ENCODE measurements around the gene SLC39A6.
A peak's percentile ranks its signal among the peaks of the same experiment; 100 is the strongest.
"Not testable (repeated sequence)": the region's sequence is repeated elsewhere in the genome, so short reads cannot be mapped to it uniquely, and the experiment has no call there.

The SLC39A6 gene, protein sequence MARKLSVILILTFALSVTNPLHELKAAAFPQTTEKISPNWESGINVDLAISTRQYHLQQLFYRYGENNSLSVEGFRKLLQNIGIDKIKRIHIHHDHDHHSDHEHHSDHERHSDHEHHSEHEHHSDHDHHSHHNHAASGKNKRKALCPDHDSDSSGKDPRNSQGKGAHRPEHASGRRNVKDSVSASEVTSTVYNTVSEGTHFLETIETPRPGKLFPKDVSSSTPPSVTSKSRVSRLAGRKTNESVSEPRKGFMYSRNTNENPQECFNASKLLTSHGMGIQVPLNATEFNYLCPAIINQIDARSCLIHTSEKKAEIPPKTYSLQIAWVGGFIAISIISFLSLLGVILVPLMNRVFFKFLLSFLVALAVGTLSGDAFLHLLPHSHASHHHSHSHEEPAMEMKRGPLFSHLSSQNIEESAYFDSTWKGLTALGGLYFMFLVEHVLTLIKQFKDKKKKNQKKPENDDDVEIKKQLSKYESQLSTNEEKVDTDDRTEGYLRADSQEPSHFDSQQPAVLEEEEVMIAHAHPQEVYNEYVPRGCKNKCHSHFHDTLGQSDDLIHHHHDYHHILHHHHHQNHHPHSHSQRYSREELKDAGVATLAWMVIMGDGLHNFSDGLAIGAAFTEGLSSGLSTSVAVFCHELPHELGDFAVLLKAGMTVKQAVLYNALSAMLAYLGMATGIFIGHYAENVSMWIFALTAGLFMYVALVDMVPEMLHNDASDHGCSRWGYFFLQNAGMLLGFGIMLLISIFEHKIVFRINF

DNA sequence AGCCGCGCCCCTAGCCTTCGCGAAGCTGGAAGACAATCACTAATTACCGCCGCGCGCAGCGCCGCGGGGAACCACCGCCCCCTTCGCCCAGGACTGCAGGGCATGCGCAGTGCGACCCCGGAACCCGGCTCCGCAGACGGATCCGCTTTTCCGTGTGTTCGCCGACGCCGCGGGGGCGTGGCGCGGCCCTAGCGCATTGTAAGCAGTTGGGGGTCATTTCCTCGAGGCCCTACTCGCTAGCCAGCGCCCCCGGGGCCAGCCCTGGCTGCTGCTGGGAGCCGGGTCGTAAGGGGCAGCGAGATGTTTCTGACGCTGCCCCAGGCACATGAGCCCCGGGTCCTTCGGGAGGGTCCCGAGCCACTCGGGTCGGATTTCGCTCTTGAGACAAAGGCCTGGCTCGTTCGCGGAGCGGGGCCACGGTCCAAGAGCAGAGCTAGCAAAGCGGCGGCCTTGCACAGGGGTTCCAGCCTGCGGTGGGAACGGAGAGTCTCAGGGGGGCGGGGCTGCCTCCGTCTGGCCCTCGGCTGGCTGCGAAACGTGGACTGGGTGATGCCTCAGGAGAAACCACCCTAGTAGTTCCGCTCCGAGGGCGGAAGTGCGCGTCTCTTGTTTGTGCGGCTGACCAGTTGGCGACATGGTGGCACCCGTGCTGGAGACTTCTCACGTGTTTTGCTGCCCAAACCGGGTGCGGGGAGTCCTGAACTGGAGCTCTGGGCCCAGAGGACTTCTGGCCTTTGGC is at the start of gene SLC39A6, which contains the start of gene ELP2:
Gene SLC39A6, minus strand, starts transcription at position 41 of the 739 bp plus-strand sequence. CDS start 2,333 bp downstream, outside the sequence.
Gene ELP2, plus strand, starts transcription at position 600 of the 739 bp plus-strand sequence. Its CDS starts 35 bp downstream, at position 635.
- peak; percentile 97 for DNase-seq (ENCODE audit: low spot score)

DNA sequence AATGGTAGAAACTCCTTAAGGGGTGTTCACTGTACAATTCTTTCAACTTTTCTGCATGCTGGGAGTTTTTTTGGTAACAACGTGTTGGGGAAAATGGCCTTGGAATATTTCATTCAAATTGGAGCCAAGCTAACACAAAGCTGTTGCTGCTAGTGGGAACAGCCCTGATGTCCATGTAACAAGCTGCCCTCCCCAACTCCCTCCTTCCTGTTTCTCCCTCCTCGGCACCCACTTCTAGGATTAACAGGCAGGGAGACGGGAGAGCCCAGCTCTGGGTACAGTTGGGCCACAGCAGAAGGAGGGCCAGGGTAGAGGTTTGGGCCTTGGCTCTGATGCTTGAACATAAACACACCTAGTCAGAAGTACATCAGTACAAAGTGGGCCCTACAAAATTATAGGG is 48.8 kb upstream of the SLC39A6 start:
- DNase-seq (ENCODE audit: low spot score): no peak

DNA sequence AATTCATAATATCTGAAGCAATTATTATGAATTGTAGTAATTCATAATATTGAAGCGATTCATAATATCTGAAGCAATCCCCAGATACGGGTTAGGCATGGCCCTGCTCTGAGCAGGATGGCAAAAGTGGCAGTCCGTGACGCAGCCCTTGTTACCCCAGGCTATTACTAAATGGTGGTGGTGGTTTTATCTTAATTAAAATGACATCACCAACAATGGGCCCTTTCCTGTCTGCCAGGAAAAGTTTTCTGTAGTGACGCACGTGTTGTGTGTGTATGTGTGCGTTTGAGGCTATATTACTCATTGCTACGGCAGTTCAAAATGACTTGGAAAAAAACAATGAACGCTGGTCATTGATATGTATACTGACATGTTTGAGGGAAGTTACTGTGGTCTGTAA is 47.6 kb upstream of the SLC39A6 start:
- DNase-seq (ENCODE audit: low spot score): no peak

DNA sequence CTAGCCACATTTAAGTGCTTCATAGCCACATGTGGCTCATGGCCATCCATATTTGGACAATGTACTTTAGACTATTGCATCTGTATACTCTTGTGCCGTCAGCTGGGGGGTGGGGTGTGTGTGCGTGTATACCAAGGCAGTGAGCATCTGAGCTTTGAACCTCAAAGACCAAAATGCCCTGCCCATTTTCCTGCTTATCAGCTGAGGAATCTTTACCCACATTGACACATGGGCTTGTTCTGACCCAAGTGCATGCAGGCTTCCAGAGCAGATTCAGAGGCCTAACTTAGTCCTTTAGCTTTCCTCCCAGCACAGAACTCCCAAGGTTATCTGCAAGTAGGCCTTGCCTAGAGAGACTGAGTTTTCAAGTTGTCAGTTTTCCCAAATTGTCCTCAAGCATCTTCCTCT is 47.0 kb upstream of the SLC39A6 start:
- DNase-seq (ENCODE audit: low spot score): no peak

DNA sequence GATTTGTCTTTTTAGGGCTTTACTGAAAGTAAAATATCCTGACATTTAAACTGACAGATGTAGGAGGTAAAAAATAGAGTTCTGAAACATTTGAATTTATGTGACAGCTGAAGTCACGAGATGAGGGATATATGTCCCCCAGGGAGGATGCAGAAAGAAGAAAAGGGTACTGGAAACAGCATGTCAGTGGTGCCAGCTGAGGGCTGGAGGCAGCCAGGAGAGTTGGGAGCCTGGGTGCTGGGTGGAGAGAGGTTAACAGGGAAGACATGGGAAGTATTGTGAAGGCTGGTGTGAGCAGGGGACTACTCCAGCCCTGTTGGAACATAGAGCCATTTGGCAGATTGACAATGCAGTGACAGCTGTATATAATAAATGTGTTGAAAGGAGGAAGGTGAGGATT is 46.3 kb upstream of the SLC39A6 start:
- no peak for DNase-seq (ENCODE audit: low spot score)

DNA sequence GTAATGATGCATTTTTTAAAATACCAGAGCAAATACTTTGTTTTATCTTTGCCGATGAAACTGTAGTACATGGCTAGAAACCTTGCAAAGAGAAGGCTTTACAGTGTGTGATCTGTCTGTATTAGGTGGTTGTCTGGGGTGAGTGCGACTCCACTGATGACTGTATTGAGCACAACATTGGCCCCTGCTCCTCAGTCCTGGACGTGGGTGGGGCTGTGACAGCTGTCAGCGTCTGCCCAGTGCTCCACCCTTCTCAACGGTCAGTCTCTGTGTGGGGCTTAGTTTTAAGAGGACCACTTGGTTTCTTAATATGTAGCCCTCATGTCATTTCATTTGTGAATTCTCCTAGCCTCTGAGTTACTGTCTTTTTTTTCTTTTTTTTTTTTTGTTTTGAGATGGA is 40.8 kb upstream of the SLC39A6 start:
- DNase-seq (ENCODE audit: low spot score): no peak

DNA sequence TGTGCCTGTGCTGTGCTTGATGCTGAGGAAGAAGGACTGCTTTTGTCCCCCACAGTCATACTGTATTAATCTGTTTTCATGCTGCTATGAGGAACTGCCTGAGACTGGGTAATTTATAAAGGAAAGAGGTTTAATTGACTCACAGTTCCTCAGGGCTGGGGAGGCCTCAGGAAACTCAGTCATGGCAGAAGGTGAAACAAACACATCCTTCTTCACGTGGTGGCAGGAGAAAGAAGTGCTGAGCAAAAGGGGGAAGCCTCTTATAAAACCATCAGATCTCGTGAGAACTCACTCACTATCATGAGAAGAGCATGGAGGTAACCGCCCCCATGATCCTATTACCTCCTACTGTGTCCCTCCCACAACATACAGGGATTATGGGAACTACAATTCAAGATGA is 39.2 kb upstream of the SLC39A6 start:
- DNase-seq (ENCODE audit: low spot score): not testable (repeated sequence)

DNA sequence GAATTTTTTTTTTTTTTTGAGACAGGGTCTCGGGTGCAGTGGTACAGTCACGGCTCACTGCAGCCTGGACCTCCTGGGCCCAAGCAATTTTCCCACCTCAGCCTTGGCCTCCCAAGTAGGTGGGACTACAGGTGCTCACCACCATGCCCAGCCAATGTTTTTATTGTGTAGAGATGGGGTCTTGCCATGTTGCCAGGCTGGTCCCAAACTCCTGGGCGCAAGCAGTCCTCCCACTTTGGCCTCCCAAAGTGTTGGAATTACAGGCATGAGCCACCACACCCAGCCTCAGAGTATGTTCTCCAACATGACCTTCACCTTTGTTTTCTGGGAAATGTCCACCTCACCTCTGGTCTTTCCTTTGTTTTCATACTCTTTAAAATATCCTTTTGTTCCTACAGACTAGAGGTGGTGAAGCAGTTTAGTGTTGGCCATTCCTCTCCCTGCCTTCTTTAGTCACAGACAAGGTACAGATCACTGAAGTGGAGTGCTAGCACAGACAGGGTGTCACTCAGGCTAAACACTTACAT is 38.6 kb upstream of the SLC39A6 start:
- DNase-seq (ENCODE audit: low spot score): no peak

DNA sequence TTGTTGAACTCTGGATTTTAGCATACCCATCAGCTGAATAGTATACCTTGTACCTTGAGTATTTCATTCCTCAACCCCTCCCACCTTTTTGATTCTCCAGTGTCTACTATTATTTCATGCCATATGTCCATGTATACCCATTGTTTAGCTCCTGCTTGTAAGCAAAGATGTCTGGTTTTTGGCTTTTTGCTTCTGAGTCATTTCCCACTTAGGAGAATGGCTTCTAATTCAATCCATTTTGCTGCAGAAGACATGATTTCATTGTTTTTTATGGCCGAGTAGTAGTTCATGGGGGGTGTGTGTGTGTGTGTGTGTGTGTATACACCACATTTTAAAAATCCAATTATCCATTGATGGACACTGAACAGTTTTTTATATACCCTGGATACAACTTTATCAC is 33.8 kb upstream of the SLC39A6 start:
- no peak for DNase-seq (ENCODE audit: low spot score)

DNA sequence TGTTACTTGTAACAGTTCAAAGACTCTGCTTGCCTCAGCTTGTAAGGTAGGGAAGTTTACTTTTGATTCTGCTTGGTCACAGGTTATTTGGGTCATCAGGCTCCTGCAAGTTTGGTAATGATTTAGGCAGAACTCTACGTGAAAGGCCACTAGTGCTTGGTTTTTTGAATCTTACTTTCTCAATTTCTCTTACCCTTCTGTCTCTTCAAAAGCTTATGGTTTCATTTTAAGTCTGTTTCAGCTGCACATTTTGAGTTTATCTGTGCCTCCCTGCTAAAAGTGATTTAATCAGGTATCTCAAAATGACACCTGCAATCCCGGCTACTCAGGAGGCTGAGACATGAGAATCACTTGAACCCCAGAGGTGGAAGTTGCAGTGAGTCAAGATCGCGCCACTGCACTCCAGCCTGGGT is 31.8 kb upstream of the SLC39A6 start:
- no peak for DNase-seq (ENCODE audit: low spot score)

DNA sequence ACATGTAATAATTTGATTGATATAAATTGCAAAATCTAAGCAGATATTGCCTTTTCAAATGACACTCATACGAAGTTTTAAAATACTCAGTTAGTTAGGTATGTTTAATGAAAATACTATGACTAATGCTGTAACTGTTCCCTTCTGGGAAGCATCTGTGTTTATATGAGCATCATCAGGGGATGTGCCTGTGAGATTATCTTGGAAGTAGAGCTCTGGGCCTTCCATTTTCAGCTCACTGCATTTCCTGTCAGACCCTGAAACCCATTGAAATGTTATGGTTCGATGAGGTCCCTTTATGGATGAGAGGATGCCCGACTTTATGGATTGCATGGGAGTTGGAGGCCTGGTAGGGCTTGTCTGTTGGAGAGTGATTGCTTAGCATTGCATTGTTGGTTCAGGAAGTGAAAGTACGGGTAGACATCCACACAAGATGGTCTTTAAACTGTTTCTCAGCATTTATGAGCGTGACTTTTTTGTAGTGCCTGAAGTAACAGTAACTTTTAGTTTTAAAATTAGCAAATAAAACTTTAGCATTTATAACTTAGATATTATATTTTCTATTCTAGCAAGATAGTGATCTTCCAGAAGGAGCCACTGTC is 29.2 kb upstream of the SLC39A6 start:
- DNase-seq (ENCODE audit: low spot score): no peak

DNA sequence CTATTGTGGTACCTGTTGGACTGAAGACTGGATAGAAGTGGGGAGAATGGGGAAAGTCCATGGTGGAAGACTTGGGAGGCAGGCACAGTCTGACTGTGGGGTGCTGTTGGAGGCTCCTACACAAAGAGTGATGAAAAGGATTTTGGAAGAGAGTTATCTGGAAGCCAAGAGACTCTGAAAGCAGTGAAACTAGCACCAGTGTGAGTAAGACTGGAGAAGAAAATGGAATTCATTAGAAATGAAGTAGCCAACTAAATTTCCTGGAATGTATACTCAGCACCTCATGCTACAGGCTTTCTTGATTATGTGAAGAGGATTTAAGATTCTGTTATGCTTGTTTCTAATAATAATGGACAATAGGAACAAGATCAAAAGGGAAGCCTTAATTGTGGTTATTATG is 28.3 kb upstream of the SLC39A6 start:
- no peak for DNase-seq (ENCODE audit: low spot score)

DNA sequence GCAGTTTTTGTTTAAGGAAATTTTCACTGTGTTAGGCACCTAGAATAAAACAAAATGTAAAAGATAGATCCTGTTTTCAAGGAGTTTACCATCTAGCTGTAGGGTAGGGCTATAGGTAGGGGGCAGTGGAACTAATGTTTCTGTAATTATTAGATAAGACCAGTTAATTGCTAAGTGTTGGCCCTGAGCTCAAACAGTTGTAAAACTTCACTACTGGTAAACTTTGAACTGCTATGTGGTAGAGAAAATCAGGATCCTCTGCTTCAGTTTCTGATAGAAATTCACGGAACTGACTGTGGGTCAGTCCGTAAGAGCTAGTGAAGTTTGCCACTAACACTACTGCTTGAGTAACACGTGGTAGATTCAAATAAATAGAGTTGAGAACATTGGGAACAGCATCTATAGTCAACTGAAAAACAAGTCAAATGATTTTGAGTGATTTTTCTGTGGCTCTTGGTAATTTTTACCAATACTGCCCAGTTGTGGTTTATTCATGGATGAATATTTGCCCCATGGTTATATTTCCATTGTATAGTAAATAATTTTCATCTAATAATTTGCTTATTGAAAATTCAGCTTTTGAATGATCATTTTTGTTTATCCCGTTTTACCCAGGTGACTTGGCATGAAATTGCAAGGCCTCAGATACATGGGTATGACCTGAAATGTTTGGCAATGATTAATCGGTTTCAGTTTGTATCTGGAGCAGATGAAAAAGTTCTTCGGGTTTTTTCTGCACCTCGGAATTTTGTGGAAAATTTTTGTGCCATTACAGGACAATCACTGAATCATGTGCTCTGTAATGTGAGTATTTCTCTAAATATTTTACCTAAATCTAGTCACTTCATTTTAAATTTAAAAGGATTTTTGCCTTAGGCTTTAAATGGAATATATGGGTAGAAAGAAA is 27.0 kb upstream of the SLC39A6 start:
- DNase-seq (ENCODE audit: low spot score): no peak

DNA sequence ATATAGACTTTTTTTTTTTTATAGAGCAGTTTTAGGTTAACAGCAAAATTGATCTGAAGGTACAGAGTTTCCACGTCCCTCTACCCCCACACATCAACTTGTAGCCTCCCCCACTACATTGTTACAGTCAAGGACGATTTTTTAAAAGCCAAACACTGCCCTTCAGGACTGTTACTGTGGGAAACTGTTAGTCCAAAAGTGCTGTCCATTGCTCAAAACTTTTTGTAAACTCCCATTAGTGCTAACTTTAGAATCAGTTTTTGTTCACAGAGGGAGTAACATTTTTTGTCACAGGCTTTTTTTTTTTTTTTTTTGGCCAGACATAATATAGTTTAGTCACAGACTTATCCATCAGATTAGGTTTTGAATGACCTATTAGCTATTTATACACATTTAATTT is 24.6 kb upstream of the SLC39A6 start:
- DNase-seq (ENCODE audit: low spot score): no peak

DNA sequence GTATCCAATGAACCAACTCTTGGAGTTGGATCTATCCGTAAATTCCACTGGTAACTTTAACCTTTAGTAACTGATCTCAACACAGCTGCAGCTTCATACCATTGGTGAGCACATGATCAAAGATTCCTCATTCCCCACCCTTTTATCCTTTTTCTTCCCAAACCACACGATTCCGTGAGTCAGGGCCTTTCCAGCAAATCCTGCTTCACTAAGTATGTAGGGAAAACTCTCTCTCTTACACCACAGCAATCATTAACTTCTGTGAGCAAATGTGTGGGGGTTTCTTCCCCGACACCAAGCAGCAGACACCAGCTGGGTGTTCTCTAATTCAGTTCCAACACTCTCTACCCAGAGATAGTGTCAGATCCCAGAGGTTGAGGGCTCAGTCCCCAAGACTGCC is 24.1 kb upstream of the SLC39A6 start:
- DNase-seq (ENCODE audit: low spot score): no peak

DNA sequence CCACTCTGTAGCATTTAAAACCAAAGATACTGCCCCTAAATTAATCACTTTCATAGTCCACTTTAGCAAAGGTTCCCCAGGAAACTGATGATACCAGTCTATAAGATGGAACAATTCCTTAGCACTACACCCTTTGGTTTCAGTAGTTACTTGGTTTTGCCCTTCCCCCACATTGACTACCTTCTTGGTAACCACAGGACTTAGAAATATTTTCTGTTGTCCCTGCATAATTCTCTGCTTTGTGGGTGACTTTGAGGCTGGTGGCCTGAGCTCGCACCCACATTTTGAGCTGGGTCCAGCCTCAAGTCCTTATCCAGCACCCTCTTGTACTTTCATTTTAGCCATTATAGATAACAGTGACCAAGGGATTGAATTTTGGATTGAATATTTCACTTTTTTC is 23.6 kb upstream of the SLC39A6 start:
- DNase-seq (ENCODE audit: low spot score): no peak

DNA sequence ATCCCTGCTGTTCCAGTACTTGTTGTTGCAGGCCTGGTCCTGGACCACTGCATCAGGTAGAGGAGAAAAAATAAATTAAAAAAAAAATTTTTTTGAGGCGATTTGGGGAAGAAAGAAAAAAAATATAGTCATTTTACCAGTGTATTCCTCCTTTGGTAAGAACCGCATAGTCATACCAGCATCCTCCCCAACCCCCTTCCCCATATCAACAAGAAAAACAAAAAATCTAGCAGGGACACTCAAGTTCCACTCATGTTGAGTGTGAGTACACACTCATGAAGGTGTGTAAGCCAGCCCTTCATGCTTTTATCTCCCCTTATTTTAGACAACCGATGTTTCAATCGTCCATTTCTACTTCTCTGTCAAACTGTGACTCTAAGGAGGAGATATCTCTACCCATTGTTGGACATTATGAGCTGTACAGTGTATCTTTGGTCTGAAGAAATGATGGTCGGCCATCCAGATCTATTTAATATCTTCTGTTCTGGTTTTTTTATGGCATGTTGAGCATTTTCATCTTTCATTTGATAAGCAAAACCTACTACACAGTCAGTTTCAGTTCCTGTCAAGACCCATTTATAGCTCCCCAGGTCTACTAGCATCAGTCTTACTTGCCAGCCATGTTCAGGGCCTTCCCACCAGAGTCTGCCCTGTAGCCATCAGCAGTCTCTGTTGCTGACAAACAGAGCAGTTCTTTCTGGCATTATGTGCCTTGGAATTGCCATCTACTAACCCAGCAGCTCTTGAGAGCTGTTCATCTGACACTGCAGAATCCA is 20.6 kb upstream of the SLC39A6 start:
- no peak for DNase-seq (ENCODE audit: low spot score)

DNA sequence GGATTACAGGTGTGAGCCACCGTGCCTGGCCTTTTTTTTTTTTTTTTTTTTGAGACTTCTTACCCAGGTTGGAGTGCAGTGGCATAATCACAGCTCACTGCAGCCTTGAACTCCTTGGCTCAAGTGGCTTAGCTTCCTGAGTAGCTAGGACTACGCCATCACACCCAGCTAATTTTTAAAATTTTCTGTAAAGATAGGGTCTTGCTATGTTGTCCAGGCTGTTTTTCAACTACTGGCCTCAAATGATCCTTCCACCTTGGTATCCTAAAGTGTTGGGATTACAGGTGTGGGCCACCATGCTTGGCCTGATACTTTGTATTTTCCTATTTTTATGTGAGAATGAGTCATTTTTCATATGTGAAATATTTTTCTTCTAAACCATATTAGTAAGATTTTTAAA is 14.3 kb upstream of the SLC39A6 start:
- no peak for DNase-seq (ENCODE audit: low spot score)

DNA sequence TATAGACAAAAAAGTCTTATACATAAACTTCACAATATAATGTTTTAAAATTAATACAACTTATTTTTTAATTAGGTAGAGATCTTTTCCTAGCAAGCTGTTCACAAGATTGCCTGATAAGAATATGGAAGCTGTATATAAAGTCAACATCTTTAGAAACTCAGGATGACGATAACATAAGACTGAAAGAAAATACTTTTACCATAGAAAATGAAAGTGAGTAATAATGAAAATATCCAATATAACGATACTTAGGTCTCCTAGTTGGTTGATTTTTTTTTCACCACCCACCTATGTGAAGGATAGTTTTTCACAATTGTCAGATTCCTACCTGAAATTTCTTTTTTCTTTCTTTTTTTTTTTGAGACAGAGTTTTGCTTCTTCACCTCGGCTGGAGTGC is 13.6 kb upstream of the SLC39A6 start:
- no peak for DNase-seq (ENCODE audit: low spot score)

DNA sequence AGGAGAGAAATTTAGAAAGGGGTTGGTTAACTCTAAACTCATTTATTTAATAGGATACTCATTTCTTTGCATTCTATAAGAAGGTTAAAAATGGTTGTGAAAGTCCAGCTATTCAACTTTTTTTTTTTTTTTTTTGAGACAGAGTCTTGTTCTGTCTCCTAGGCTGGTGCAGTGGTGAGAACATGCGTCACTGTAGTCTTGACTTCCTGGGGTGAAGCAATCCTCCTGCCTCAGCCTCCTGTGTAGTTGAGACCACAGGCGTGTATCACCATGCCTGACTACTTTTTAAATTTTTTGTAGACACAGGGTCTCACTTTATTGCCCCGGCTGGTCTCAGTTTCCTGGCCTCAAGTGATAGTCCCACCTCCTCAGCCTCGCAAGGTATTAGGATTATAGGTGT is 12.4 kb upstream of the SLC39A6 start:
- DNase-seq (ENCODE audit: low spot score): no peak

All from iPS-NIHi11 (cell line).